ENCODE measurements around the gene FOXA3.

Gene FOXA3

GRCh38 chr19:45876411-45877197 is 12.5 kb downstream of the FOXA3 start:
- peak; percentile 40 for DNase-seq

GRCh38 chr19:45878043-45878794 is 14.1 kb downstream of the FOXA3 start:
- peak; percentile 35 for DNase-seq

GRCh38 chr19:45879055-45879454 is 14.9 kb downstream of the FOXA3 start:
- DNase-seq = no peak

- no peak for DNase-seq
These were observed 15.8 kb downstream of the FOXA3 start for GRCh38 chr19:45879971-45880370.

- peak; percentile 46 for DNase-seq
These were observed 17.2 kb downstream of the FOXA3 start for GRCh38 chr19:45881082-45881908.

GRCh38 chr19:45881909-45882528 is 17.9 kb downstream of the FOXA3 start:
- DNase-seq = no peak

GRCh38 chr19:45882652-45883585 is 18.8 kb downstream of the FOXA3 start:
- peak; percentile 88 for DNase-seq

- DNase-seq = no peak
These were observed 19.4 kb downstream of the FOXA3 start for GRCh38 chr19:45883586-45883880.

GRCh38 chr19:45883881-45884681 is 20.0 kb downstream of the FOXA3 start:
- no peak for DNase-seq

GRCh38 chr19:45884682-45885555 is 20.8 kb downstream of the FOXA3 start:
- DNase-seq = peak; percentile 28

- peak; percentile 93 for DNase-seq
These were observed 21.7 kb downstream of the FOXA3 start, which contains the start of gene IRF2BP1 for GRCh38 chr19:45885556-45886426. TSS of gene IRF2BP1 (minus strand) at chr19:45886141. CDS start at chr19:45885774, 367 bp downstream.

GRCh38 chr19:45886427-45887199 is 22.5 kb downstream of the FOXA3 start:
- DNase-seq = peak; percentile 96

- DNase-seq = no peak
These were observed 23.1 kb downstream of the FOXA3 start for GRCh38 chr19:45887200-45887710.

GRCh38 chr19:45889210-45889885 is 25.2 kb downstream of the FOXA3 start:
- DNase-seq = no peak

GRCh38 chr19:45890877-45891276 is 26.8 kb downstream of the FOXA3 start:
- DNase-seq = no peak

GRCh38 chr19:45895519-45895972 is 31.4 kb downstream of the FOXA3 start:
- DNase-seq = no peak

Measured in activated CD4-positive, alpha-beta T cell treated with anti-CD3 and anti-CD28 coated beads, Interleukin-10, Interleukin-2, amounts not matched to agents 100 ng/mL and 50 ng/mL, durations not matched to agents 16 hours and 8 hours (primary cell).